Neural progenitor cell (in vitro differentiated cells): ENCODE measurements around the gene UTRN. TPM values are rescaled to one million over a fixed set of nuclear protein-coding genes. Genes with fewer than 3 reads are reported as not detected.

ENCODE experiments used
- DNase-seq: peaks from one replicate; pipeline ENCODE4 v3.0.0-alpha.2; 2016; ENCODE audit warnings: low spot score
- H2AFZ ChIP-seq: fragments of 200-600 bp; sonication (generic); replicated peaks from 2 replicates; pipeline ENCODE4 v1.6.1; 2016; ENCODE audit warnings: antibody characterized with exemption
- H3F3A ChIP-seq: fragments of 200-600 bp; sonication (generic); 2 replicates; pipeline ENCODE4 v1.6.1; 2016; ENCODE audit warnings: antibody characterized with exemption, low read depth
- H3K27ac ChIP-seq: fragments of 200-600 bp; sonication (generic); 2 replicates; pipeline ENCODE4 v1.5.1; 2016; ENCODE audit warnings: mild to moderate bottlenecking
- H3K27me3 ChIP-seq: fragments of 200-600 bp; sonication (generic); 2 replicates; pipeline ENCODE4 v1.6.1; 2016; ENCODE audit warnings: mild to moderate bottlenecking, moderate library complexity
- H3K36me3 ChIP-seq: fragments of 200-600 bp; sonication (generic); 2 replicates; pipeline ENCODE4 v1.5.1; 2016
- H3K4me1 ChIP-seq: fragments of 200-600 bp; sonication (generic); 2 replicates; pipeline ENCODE4 v1.6.1; 2016; ENCODE audit warnings: mixed run types
- H3K4me2 ChIP-seq: fragments of 200-600 bp; sonication (generic); 2 replicates; pipeline ENCODE4 v1.6.1; 2016
- H3K4me3 ChIP-seq: fragments of 200-600 bp; sonication (generic); 2 replicates; pipeline ENCODE4 v1.5.1; 2016
- H3K79me2 ChIP-seq: fragments of 200-600 bp; sonication (generic); 2 replicates; pipeline ENCODE4 v1.6.1; 2016; ENCODE audit warnings: low read depth
- H3K9ac ChIP-seq: fragments of 200-600 bp; sonication (generic); 2 replicates; pipeline ENCODE4 v1.6.1; 2016
- H3K9me3 ChIP-seq: fragments of 200-600 bp; sonication (generic); 2 replicates; pipeline ENCODE4 v1.5.1; 2016; ENCODE audit warnings: low read depth
- H4K20me1 ChIP-seq: fragments of 200-600 bp; sonication (generic); 2 replicates; pipeline ENCODE4 v1.6.1; 2016; ENCODE audit warnings: low read depth
- H3K27ac Mint-ChIP-seq: 3 replicates; pipeline ENCODE4 v1.8.0; 2021; ENCODE audit warnings: mixed read lengths
- H3K27me3 Mint-ChIP-seq: 2 replicates; pipeline ENCODE4 v1.8.0; 2022; ENCODE audit warnings: low read depth, mild to moderate bottlenecking, inconsistent platforms, moderate library complexity, mixed read lengths; ENCODE audit not compliant: insufficient read depth
- H3K36me3 Mint-ChIP-seq: 3 replicates; pipeline ENCODE4 v1.8.0; 2021; ENCODE audit warnings: mixed read lengths
- H3K4me1 Mint-ChIP-seq: 3 replicates; pipeline ENCODE4 v1.8.0; 2021; ENCODE audit warnings: mixed read lengths
- H3K4me3 Mint-ChIP-seq: 3 replicates; pipeline ENCODE4 v1.8.0; 2021; ENCODE audit warnings: mild to moderate bottlenecking, moderate library complexity, mixed read lengths
- H3K9me3 Mint-ChIP-seq: 3 replicates; pipeline ENCODE4 v1.8.0; 2020; ENCODE audit warnings: mixed read lengths
- EZH2 ChIP-seq: fragments of 200-600 bp; sonication (generic); IDR thresholded peaks from 2 replicates; pipeline ENCODE4 v1.6.1; 2017; ENCODE audit warnings: antibody characterized with exemption, mild to moderate bottlenecking, moderate library complexity
- EZH2phosphoT487 ChIP-seq: fragments of 200-600 bp; sonication (generic); IDR thresholded peaks from 2 replicates; pipeline ENCODE4 v1.6.1; 2017; ENCODE audit warnings: antibody characterized with exemption
- total RNA-seq: library from RNA; depleted of rRNA; stranded (reverse); fragments of >200 nt; gene quantifications from 2 replicates; pipeline ENCODE4 v1.2.3, GENCODE V29; 2015; ENCODE audit warnings: low replicate concordance
- TF ChIP-seq, protein P1 (sequence below): fragments of 200-600 bp; sonication (generic); IDR thresholded peaks from 2 replicates; pipeline ENCODE4 v1.5.1; 2017; ENCODE audit warnings: antibody characterized with exemption, mild to moderate bottlenecking

UTRN gene
- total RNA-seq, 1 donor from 2014 or later: 44.3 TPM

DNA sequence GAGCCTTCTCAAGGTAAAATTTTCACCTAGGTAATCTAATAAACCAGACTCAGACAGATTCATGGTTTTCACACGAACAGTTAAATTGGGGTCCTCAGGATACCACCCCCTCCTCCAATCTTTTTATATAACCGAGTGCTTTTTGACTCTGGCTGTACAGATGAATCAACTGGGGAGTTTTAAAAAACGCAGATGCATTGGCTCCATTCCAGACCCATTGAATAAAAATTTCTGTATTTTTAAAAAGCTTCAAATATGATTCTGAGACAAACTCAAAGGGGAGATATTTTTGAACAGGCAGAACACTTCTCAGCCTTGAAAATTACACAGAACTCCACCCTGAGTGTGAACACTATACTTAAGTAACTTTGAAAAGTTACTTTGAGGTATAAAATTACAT is 7.2 kb downstream of the UTRN start:
- Histone ChIP-seq H3K9ac (no peak overlapping the region), H4K20me1 (peaks cover 12% of the 10 kb centered on the region), H3K9me3 (no peaks in the 10 kb centered on the region), H3K4me3 (no peak overlapping the region), H3K27me3 (peaks cover 5% of the 10 kb centered on the region), H3K4me2 (no peak overlapping the region), H3K36me3 (no peaks in the 10 kb centered on the region), H3K79me2 (peaks cover 30% of the 10 kb centered on the region), H3K4me1 (peaks cover 5% of the 10 kb centered on the region), H3F3A (no peaks in the 10 kb centered on the region), H2AFZ (no peak overlapping the region), H3K27ac (no peak overlapping the region)
- no peak for DNase-seq
- TF ChIP-seq, protein P1, sequence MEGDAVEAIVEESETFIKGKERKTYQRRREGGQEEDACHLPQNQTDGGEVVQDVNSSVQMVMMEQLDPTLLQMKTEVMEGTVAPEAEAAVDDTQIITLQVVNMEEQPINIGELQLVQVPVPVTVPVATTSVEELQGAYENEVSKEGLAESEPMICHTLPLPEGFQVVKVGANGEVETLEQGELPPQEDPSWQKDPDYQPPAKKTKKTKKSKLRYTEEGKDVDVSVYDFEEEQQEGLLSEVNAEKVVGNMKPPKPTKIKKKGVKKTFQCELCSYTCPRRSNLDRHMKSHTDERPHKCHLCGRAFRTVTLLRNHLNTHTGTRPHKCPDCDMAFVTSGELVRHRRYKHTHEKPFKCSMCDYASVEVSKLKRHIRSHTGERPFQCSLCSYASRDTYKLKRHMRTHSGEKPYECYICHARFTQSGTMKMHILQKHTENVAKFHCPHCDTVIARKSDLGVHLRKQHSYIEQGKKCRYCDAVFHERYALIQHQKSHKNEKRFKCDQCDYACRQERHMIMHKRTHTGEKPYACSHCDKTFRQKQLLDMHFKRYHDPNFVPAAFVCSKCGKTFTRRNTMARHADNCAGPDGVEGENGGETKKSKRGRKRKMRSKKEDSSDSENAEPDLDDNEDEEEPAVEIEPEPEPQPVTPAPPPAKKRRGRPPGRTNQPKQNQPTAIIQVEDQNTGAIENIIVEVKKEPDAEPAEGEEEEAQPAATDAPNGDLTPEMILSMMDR: no peak
- TF ChIP-seq EZH2 (no peak), EZH2phosphoT487 (no peak)
- no peak overlapping the region for H3K27ac Mint-ChIP-seq
- H3K4me3 Mint-ChIP-seq: no peak overlapping the region
- H3K9me3 Mint-ChIP-seq: peaks cover 4% of the 10 kb centered on the region
- peaks cover 42% of the 10 kb centered on the region for H3K36me3 Mint-ChIP-seq
- no peaks in the 10 kb centered on the region for H3K27me3 Mint-ChIP-seq
- peaks cover 7% of the 10 kb centered on the region for H3K4me1 Mint-ChIP-seq

DNA sequence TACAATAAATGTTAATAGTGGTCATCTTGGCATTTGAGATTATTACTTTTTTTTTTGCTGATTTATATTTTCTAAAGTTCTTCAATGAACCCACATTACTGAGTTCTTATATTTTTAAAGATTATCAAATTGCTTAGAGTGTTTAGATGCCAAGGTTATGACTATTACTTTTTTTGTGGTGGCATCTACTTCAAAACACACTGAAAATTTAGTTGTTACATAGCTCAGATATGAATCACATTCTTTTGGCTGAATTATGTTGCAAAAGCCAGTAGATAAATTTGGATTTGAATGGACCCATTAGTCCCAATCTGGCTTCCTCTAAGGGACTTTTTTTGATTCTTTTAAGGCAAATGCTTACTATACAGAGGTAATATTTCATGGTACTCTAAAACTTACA is 8.9 kb downstream of the UTRN start:
- Histone ChIP-seq H3K4me1 (no peaks in the 10 kb centered on the region), H3K4me3 (no peak overlapping the region), H3K9ac (no peak overlapping the region), H3K79me2 (peaks cover 13% of the 10 kb centered on the region), H3K9me3 (no peaks in the 10 kb centered on the region), H3K36me3 (no peaks in the 10 kb centered on the region), H3K4me2 (no peak overlapping the region), H3F3A (no peaks in the 10 kb centered on the region), H3K27ac (no peak overlapping the region), H3K27me3 (no peaks in the 10 kb centered on the region), H4K20me1 (peaks cover 2% of the 10 kb centered on the region), H2AFZ (no peak overlapping the region)
- H3K36me3 Mint-ChIP-seq: peaks cover 49% of the 10 kb centered on the region
- no peaks in the 10 kb centered on the region for H3K27me3 Mint-ChIP-seq
- TF ChIP-seq EZH2 (no peak), EZH2phosphoT487 (no peak)
- TF ChIP-seq, protein P1: no peak
- H3K4me3 Mint-ChIP-seq: no peak overlapping the region
- no peak for DNase-seq
- H3K4me1 Mint-ChIP-seq: no peaks in the 10 kb centered on the region
- peaks cover 4% of the 10 kb centered on the region for H3K9me3 Mint-ChIP-seq
- no peak overlapping the region for H3K27ac Mint-ChIP-seq

DNA sequence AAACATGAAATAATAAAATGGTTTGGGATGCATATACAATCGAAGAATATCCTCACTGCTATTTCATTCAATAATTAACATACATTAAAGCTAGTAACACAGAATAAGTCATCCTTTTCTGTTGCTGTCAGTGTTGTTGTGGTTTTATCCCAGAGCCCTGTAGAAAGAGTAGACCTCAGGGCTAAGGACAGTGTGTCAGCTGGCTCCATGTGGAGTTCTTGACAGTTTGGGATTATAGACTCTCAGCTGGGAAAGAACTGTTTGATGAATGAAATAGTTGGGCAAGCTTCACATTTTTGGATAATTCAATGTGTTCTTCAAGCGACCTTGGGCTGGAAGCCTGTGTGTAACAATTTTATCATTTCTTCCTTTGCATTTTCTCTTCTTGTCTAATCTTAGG is 10.1 kb downstream of the UTRN start:
- Mint-ChIP-seq H3K4me3 (no peak overlapping the region), H3K4me1 (no peaks in the 10 kb centered on the region), H3K36me3 (peaks cover 46% of the 10 kb centered on the region), H3K27ac (no peak overlapping the region), H3K9me3 (peaks cover 4% of the 10 kb centered on the region), H3K27me3 (no peaks in the 10 kb centered on the region)
- Histone ChIP-seq H3K36me3 (no peaks in the 10 kb centered on the region), H3K79me2 (peaks cover 7% of the 10 kb centered on the region), H3K4me2 (no peak overlapping the region), H3K4me1 (no peaks in the 10 kb centered on the region), H3K9me3 (no peaks in the 10 kb centered on the region), H3K9ac (no peak overlapping the region), H3K27ac (no peak overlapping the region), H3F3A (no peaks in the 10 kb centered on the region), H4K20me1 (peaks cover 2% of the 10 kb centered on the region), H3K4me3 (no peak overlapping the region), H2AFZ (no peak overlapping the region), H3K27me3 (no peaks in the 10 kb centered on the region)
- DNase-seq: no peak
- TF ChIP-seq EZH2 (no peak), EZH2phosphoT487 (no peak)
- TF ChIP-seq, protein P1: no peak
